T-cell (primary cell): ENCODE results near the gene MYCN. TPM values are rescaled to one million over a fixed set of nuclear protein-coding genes. Genes with fewer than 3 reads are reported as not detected.

Experiments used
- ATAC-seq, 4 experiments: fragments of 200-7000 bp in 3 of 4; fragments of 150-1000 bp in 1 of 4; cut with Tn5 transposase; replicated peaks in 1 of 4; 1 replicate in 3 of 4; 2 replicates in 1 of 4; pipeline ENCODE4 v1.10.0; 2021; ENCODE audit warnings: moderate library complexity in 3 of 4, mild to moderate bottlenecking in 2 of 4, moderate number of reproducible peaks in 1 of 4
- CTCF ChIA-PET, 2 donors: fragments of 300-600 bp; sonication (Branson Sonifier 250); formaldehyde crosslinking; loops; one replicate each; lab custom pipeline; 2022; ENCODE audit warnings: antibody characterized with exemption in 2 of 2; lab: Charles Lee
- POLR2A ChIA-PET, 2 donors: fragments of 300-600 bp; sonication (Branson Sonifier 250); formaldehyde crosslinking; loops; one replicate each; lab custom pipeline; 2022; ENCODE audit warnings: antibody characterized with exemption in 2 of 2; lab: Charles Lee
- DNase-seq, 35 experiments: peaks; one replicate each; pipeline versions ENCODE4 v3.0.0 to v3.0.0-alpha.2; 2013 to 2023
- H3K27ac ChIP-seq: one replicate; pipeline ENCODE4 v1.5.1; 2013; ENCODE audit warnings: low read length
- H3K27me3 ChIP-seq, 2 experiments: replicated peaks in 1 of 2; 1 replicate in 1 of 2; 2 replicates in 1 of 2; pipeline versions ENCODE4 v1.6.1 to v1.7.0; 2013; ENCODE audit warnings: low read length in 1 of 2, mixed read lengths in 1 of 2; ENCODE audit not compliant: control insufficient read depth in 2 of 2, insufficient read depth in 2 of 2; ENCODE audit errors: extremely low read depth in 1 of 2
- H3K36me3 ChIP-seq, 2 donors: 1 replicate in 1 of 2; 2 replicates in 1 of 2; pipeline versions ENCODE4 v1.6.1 to v1.7.0; 2013; ENCODE audit warnings: low read length in 1 of 2; ENCODE audit not compliant: control insufficient read depth in 2 of 2, insufficient read depth in 1 of 2; ENCODE audit errors: extremely low read depth in 1 of 2
- H3K4me1 ChIP-seq, 2 experiments: 1 replicate in 1 of 2; 2 replicates in 1 of 2; pipeline versions ENCODE4 v1.6.1 to v1.7.0; 2013; ENCODE audit warnings: low read length in 2 of 2, mixed read lengths in 1 of 2; ENCODE audit not compliant: insufficient read depth in 2 of 2, control insufficient read depth in 1 of 2; ENCODE audit errors: extremely low read depth in 1 of 2
- H3K4me3 ChIP-seq, 2 donors: 1 replicate in 1 of 2; 2 replicates in 1 of 2; pipeline versions ENCODE4 v1.5.1 to v1.7.0; 2013; ENCODE audit warnings: mild to moderate bottlenecking in 2 of 2, low read length in 1 of 2, moderate library complexity in 1 of 2; ENCODE audit not compliant: control insufficient read depth in 1 of 2; ENCODE audit errors: extremely low read depth in 1 of 2
- H3K9me3 ChIP-seq: 2 replicates; pipeline ENCODE4 v1.7.0; 2013
- H3K27ac Mint-ChIP-seq, 2 donors: one replicate each; pipeline ENCODE4 v1.8.0; 2020 to 2021; ENCODE audit warnings: mild to moderate bottlenecking in 2 of 2, mixed read lengths in 2 of 2
- H3K27me3 Mint-ChIP-seq, 2 donors: one replicate each; pipeline ENCODE4 v1.8.0; 2021 to 2022; ENCODE audit warnings: mixed read lengths in 2 of 2
- H3K36me3 Mint-ChIP-seq: one replicate; pipeline ENCODE4 v1.8.0; 2021; ENCODE audit warnings: mixed read lengths
- H3K4me1 Mint-ChIP-seq, 3 donors: one replicate each; pipeline ENCODE4 v1.8.0; 2020 to 2022; ENCODE audit warnings: mixed read lengths in 3 of 3, mild to moderate bottlenecking in 1 of 3
- H3K4me3 Mint-ChIP-seq, 3 donors: one replicate each; pipeline ENCODE4 v1.8.0; 2020 to 2022; ENCODE audit warnings: mild to moderate bottlenecking in 3 of 3, mixed read lengths in 3 of 3, moderate library complexity in 3 of 3
- H3K9me3 Mint-ChIP-seq, 3 donors: one replicate each; pipeline ENCODE4 v1.8.0; 2020 to 2022; ENCODE audit warnings: mixed read lengths in 3 of 3
- WGBS: methylation state at CpG from one replicate; pipeline ENCODE4 v1.1.5; 2013; ENCODE audit warnings: missing lambda C conversion rate; ENCODE audit not compliant: insufficient coverage; 5-methylcytosine and 5-hydroxymethylcytosine counted together
- total RNA-seq, 35 experiments: library from RNA in 6 of 35; stranded (reverse) in 6 of 35; fragments of 120-200 nt in 1 of 35; gene quantifications; one replicate each; pipeline versions ENCODE4 v1.2.1 to v1.2.4 and lab custom pipeline; 2013 to 2026

The MYCN gene
- total RNA-seq, 5 donors from 2014 or later (not counting 1 experiment from before 2014, with no cell fraction given): 0.25 to 1.5 (median 1.3) TPM

GRCh38 chr2:15984368-15985255, 44.3 kb downstream of the MYCN start:
- ATAC-seq (peak in 1 of 4 experiments; percentile 20), DNase-seq (peak in 1 of 35 experiments; percentile 53)
- no peak overlapping the region for H3K4me3 ChIP-seq
- Mint-ChIP-seq H3K36me3 (no peaks in the 10 kb centered on the region), H3K9me3 (no peaks in the 10 kb centered on the region), H3K27ac (no peak overlapping the region), H3K4me3 (no peak overlapping the region), H3K4me1 (peaks cover 6 to 13% (median 8%) of the 10 kb centered on the region in 3 donors), H3K27me3 (no peaks in the 10 kb centered on the region)
- no peak overlapping the region for H3K27ac ChIP-seq
- peaks cover 0 to 8% of the 10 kb centered on the region in 2 experiments for H3K27me3 ChIP-seq
- ChIA-PET CTCF (no interaction called here), POLR2A (no interaction called here)
- peaks cover 5 to 7% of the 10 kb centered on the region in 2 experiments for H3K4me1 ChIP-seq
- H3K9me3 ChIP-seq: no peaks in the 10 kb centered on the region
- 92% methylated on average over 33 of the region's 43 CpGs for WGBS
- no peaks in the 10 kb centered on the region for H3K36me3 ChIP-seq

- WGBS: 97% methylated on average over 7 of the region's 7 CpGs
- H3K27ac ChIP-seq: no peak overlapping the region
- H3K4me1 ChIP-seq: peaks cover 5 to 7% of the 10 kb centered on the region in 2 experiments
- Mint-ChIP-seq H3K4me3 (no peak overlapping the region), H3K27me3 (no peaks in the 10 kb centered on the region), H3K36me3 (no peaks in the 10 kb centered on the region), H3K4me1 (peaks cover 6 to 13% (median 8%) of the 10 kb centered on the region in 3 donors), H3K27ac (no peak overlapping the region), H3K9me3 (no peaks in the 10 kb centered on the region)
- ChIA-PET POLR2A (no interaction called here), CTCF (no interaction called here)
- no peaks in the 10 kb centered on the region for H3K9me3 ChIP-seq
- no peak for ATAC-seq
- H3K27me3 ChIP-seq: peaks cover 0 to 8% of the 10 kb centered on the region in 2 experiments
- no peak overlapping the region for H3K4me3 ChIP-seq
- DNase-seq: no peak
- no peaks in the 10 kb centered on the region for H3K36me3 ChIP-seq
Measured at GRCh38 chr2:15985531-15985930, 45.2 kb downstream of the MYCN start.

- CTCF ChIA-PET: no interaction called here
- Histone ChIP-seq H3K4me1 (peaks cover 5 to 7% of the 10 kb centered on the region in 2 experiments), H3K9me3 (no peaks in the 10 kb centered on the region), H3K27ac (no peak overlapping the region), H3K27me3 (peaks cover 0 to 8% of the 10 kb centered on the region in 2 experiments), H3K4me3 (no peak overlapping the region), H3K36me3 (no peaks in the 10 kb centered on the region)
- ATAC-seq: no peak
- Mint-ChIP-seq H3K9me3 (no peaks in the 10 kb centered on the region), H3K4me1 (peaks cover 6 to 13% (median 8%) of the 10 kb centered on the region in 3 donors), H3K27ac (no peak overlapping the region), H3K27me3 (no peaks in the 10 kb centered on the region), H3K36me3 (no peaks in the 10 kb centered on the region), H3K4me3 (no peak overlapping the region)
- POLR2A ChIA-PET: no interaction called here
- no peak for DNase-seq
- 91% methylated on average over 9 of the region's 9 CpGs for WGBS
Measured at GRCh38 chr2:15986068-15986560, 45.8 kb downstream of the MYCN start.

- no peak overlapping the region for H3K27ac Mint-ChIP-seq
- POLR2A ChIA-PET: no interaction called here
- WGBS: 86% methylated on average over 3 of the region's 4 CpGs
- no peaks in the 10 kb centered on the region for H3K9me3 Mint-ChIP-seq
- H3K4me1 ChIP-seq: peaks cover 5 to 7% of the 10 kb centered on the region in 2 experiments
- H3K4me3 Mint-ChIP-seq: no peak overlapping the region
- CTCF ChIA-PET: no interaction called here
- no peak overlapping the region for H3K4me3 ChIP-seq
- no peak overlapping the region for H3K27ac ChIP-seq
- no peaks in the 10 kb centered on the region for H3K9me3 ChIP-seq
- no peaks in the 10 kb centered on the region for H3K27me3 Mint-ChIP-seq
- peaks cover 6 to 13% (median 8%) of the 10 kb centered on the region in 3 donors for H3K4me1 Mint-ChIP-seq
- H3K27me3 ChIP-seq: peaks cover 0 to 8% of the 10 kb centered on the region in 2 experiments
- no peak for ATAC-seq
- DNase-seq: no peak
- H3K36me3 Mint-ChIP-seq: no peaks in the 10 kb centered on the region
- H3K36me3 ChIP-seq: no peaks in the 10 kb centered on the region
Measured at GRCh38 chr2:15986644-15987043, 46.3 kb downstream of the MYCN start.

- Mint-ChIP-seq H3K9me3 (no peaks in the 10 kb centered on the region), H3K4me3 (no peak overlapping the region), H3K27ac (no peak overlapping the region), H3K36me3 (no peaks in the 10 kb centered on the region), H3K4me1 (no peaks in the 10 kb centered on the region), H3K27me3 (no peaks in the 10 kb centered on the region)
- ATAC-seq (no peak), DNase-seq (no peak)
- ChIA-PET CTCF (interaction anchor here in 1 of 2 donors (0.9 kb wide), 1 partner anchor 377 kb away, joined by 3 read pairs; no protein-coding TSS in a partner anchor), POLR2A (no interaction called here)
- Histone ChIP-seq H3K4me1 (no peaks in the 10 kb centered on the region), H3K27ac (no peak overlapping the region), H3K36me3 (no peaks in the 10 kb centered on the region), H3K9me3 (no peaks in the 10 kb centered on the region), H3K27me3 (peaks cover 0 to 8% of the 10 kb centered on the region in 2 experiments), H3K4me3 (no peak overlapping the region)
- 100% methylated on average over 1 of the region's 5 CpGs for WGBS
Measured at GRCh38 chr2:15988733-15989132, 48.4 kb downstream of the MYCN start.

GRCh38 chr2:15989559-15989958, 49.2 kb downstream of the MYCN start:
- Mint-ChIP-seq H3K4me3 (no peak overlapping the region), H3K4me1 (peaks cover 0 to 4% (median 0%) of the 10 kb centered on the region in 3 donors), H3K27me3 (no peaks in the 10 kb centered on the region), H3K9me3 (no peaks in the 10 kb centered on the region), H3K27ac (no peak overlapping the region), H3K36me3 (no peaks in the 10 kb centered on the region)
- Histone ChIP-seq H3K27me3 (peaks cover 0 to 8% of the 10 kb centered on the region in 2 experiments), H3K36me3 (no peaks in the 10 kb centered on the region), H3K27ac (no peak overlapping the region), H3K4me3 (no peak overlapping the region), H3K9me3 (no peaks in the 10 kb centered on the region), H3K4me1 (no peaks in the 10 kb centered on the region)
- no CpG with 5 or more reads among the region's 7 CpGs for WGBS
- ChIA-PET CTCF (no interaction called here), POLR2A (no interaction called here)
- ATAC-seq (no peak), DNase-seq (no peak)
